ENCODE results near the gene PIK3R1. TPM values are rescaled to one million over a fixed set of nuclear protein-coding genes. Genes with fewer than 3 reads are reported as not detected.

The PIK3R1 gene
- total RNA-seq, 1 experiment from 2014 or later: 11.3 TPM

DNA sequence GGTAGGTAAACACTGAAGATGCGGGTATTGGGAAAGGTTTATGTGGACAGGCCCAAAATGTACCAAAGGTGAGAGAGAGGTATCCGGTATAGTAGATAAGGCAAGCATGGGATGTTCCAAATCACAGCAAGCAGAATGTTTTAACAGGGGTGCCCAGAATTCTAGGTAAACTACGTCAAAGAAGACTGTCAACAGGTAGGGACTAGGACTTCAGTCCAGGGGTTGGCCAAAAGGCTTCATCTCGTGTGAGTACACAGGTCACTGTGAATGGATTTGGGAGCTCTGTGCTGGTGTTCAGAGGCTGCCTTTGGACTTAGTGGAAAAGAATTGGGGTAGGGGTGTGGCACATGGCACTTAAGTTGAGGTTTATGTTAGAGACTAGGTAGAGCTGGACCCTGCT lies 66.4 kb downstream of the PIK3R1 start:
- no peak for TF ChIP-seq CTCF (conservative IDR thresholded peaks at IDR 0.05)
- H3K79me2 ChIP-seq (ENCODE audit: insufficient read depth, low read length): no peaks in the 10 kb centered on the region
- no peak overlapping the region for H3K18ac ChIP-seq (ENCODE audit: insufficient read length, low read depth, low read length)
- no peaks in the 10 kb centered on the region for H3K4me1 ChIP-seq (ENCODE audit: insufficient read depth, low read length)
- Mint-ChIP-seq H3K9me3 (no peaks in the 10 kb centered on the region), H3K36me3 (ENCODE audit: insufficient read depth in 1 of 3, low read depth in 3 of 3) (peaks cover 0 to 9% (median 4%) of the 10 kb centered on the region in 3 experiments; a peak in 6 of 7 replicates), H3K4me3 (no peak overlapping the region), H3K27ac (peak overlapping the region in 1 of 3 experiments; percentile 15; a peak in 2 of 7 replicates), H3K4me1 (peaks cover 12% of the 10 kb centered on the region in 2 experiments), H3K27me3 (ENCODE audit: low read depth) (no peaks in the 10 kb centered on the region; the same call in 1 of the 2 replicates)
- no peak overlapping the region for H3K14ac ChIP-seq (ENCODE audit: insufficient read depth, low read length)
- WGBS (ENCODE audit: extremely low coverage, insufficient read length, low lambda C conversion rate): no CpG with 5 or more reads among the region's 4 CpGs
- no peak overlapping the region for H2BK120ac ChIP-seq (ENCODE audit: low read depth, low read length, poor library complexity, severe bottlenecking)
- no peaks in the 10 kb centered on the region for H3K23me2 ChIP-seq (ENCODE audit: insufficient read length, low read depth, low read length, poor library complexity, severe bottlenecking)
- no peaks in the 10 kb centered on the region for H3K9me3 ChIP-seq (ENCODE audit: control insufficient read depth, low read depth, low read length)
- H4K20me1 ChIP-seq (ENCODE audit: control insufficient read depth, insufficient read depth, insufficient read length): no peaks in the 10 kb centered on the region
- no peaks in the 10 kb centered on the region for H3K27me3 ChIP-seq (ENCODE audit: insufficient read depth, low read length)
- no peak overlapping the region for H3K4me2 ChIP-seq (ENCODE audit: insufficient read depth, insufficient read length, low read length)
- no peak overlapping the region for H2BK20ac ChIP-seq (ENCODE audit: low read depth, low read length, poor library complexity, severe bottlenecking)
- H4K91ac ChIP-seq (ENCODE audit: insufficient read length, low read depth, low read length): no peak overlapping the region
- H2AK5ac ChIP-seq (ENCODE audit: insufficient read length, low read length): no peak overlapping the region
- no peak overlapping the region for H3K4ac ChIP-seq (ENCODE audit: low read depth, low read length)
- DNase-seq: no peak
- no peak overlapping the region for H3K27ac ChIP-seq (ENCODE audit: insufficient read length, low read depth, low read length)
- H3K9ac ChIP-seq (ENCODE audit: extremely low read depth, insufficient read length, low read length): no peak overlapping the region
- H2BK12ac ChIP-seq (ENCODE audit: insufficient read length, low read depth, low read length): no peak overlapping the region
- no peak overlapping the region for H2AFZ ChIP-seq (ENCODE audit: low read length)
- H3K23ac ChIP-seq (ENCODE audit: insufficient read length, low read depth, low read length): no peak overlapping the region
- H4K8ac ChIP-seq (replicated peaks; ENCODE audit: insufficient read length, low read depth, low read length): no peak overlapping the region
- H3K79me1 ChIP-seq (ENCODE audit: insufficient read depth, low read depth, low read length, poor library complexity, severe bottlenecking): no peaks in the 10 kb centered on the region
- H4K5ac ChIP-seq (ENCODE audit: insufficient read length, low read depth, low read length): no peak overlapping the region
- H3K56ac ChIP-seq (ENCODE audit: insufficient read length, low read depth, low read length): no peak overlapping the region
- no peak overlapping the region for H3T11ph ChIP-seq (ENCODE audit: low read length)
- no peak overlapping the region for H2BK15ac ChIP-seq (ENCODE audit: low read depth, low read length)
- H2BK5ac ChIP-seq (ENCODE audit: insufficient read length, low read length): no peak overlapping the region

All from H9 (cell line).